ELR (cell line): Measurements from ENCODE around the gene ERO1B.
"Not testable (repeated sequence)": the region's sequence is repeated elsewhere in the genome, so short reads cannot be mapped to it uniquely, and the experiment has no call there.

Experiments
- DNase-seq: peaks from one replicate; pipeline ENCODE4 v3.0.0-alpha.2; 2015; ENCODE audit warnings: low read depth

Gene ERO1B

GRCh38 chr1:236251587-236251986 lies 30.2 kb downstream of the ERO1B start:
- DNase-seq, result no peak

DNA sequence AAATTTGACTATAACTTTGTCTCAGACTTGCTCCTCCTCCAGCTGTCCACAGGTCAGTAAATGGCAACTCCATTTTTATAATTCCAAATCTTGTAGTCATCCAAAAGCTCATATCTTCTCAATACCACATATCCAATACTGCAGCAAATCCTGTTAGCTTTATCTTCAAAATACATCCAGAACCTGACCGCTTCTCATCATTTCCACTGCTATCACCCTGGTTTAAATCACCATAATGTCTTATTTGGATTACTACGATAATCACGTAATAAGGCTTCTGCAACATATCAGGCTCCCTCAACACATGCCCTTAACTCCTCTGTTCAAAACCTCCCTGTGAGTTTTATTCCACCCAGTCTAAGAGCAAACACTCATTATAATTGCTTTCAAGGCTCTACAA lies 34.5 kb downstream of the ERO1B start:
- DNase-seq, result no peak

DNA sequence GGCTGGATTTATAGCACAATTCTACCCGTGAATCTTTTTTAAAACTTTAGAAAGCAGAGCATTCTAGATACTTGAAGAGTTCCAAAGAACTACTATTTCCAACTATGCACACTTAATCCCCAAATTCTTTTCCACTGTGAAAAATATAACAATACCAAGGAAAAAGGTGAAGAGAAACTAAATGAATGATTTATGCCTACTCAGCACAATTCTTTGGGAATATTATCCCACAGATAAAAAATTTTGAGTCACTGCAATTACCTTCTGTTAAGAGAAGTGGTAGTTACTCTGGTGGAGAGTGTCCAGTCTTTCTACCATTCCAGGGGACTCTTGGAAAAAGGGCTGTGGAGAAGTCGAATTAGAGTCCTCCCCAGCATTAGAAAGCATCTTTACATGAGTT lies 39.2 kb downstream of the ERO1B start:
- DNase-seq, result no peak

DNA sequence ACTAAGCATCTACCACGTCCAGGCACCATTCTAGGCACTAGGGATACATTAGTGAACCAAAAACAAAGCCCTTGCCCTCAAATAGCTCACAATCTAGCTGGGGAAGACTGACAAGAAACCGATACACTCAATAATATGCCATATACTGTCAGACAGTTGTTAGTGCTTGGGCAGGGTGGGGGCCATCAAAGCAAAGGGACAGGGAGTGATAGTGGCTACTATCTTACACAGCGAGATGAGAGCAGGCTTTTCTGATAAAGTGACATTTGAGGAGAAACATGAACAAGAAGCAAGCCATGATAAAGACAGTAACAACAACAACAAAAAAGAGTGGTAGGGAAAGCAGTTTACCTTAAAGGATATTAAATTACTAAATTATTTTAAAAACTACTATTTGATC lies 41.1 kb downstream of the ERO1B start:
- no peak for DNase-seq

DNA sequence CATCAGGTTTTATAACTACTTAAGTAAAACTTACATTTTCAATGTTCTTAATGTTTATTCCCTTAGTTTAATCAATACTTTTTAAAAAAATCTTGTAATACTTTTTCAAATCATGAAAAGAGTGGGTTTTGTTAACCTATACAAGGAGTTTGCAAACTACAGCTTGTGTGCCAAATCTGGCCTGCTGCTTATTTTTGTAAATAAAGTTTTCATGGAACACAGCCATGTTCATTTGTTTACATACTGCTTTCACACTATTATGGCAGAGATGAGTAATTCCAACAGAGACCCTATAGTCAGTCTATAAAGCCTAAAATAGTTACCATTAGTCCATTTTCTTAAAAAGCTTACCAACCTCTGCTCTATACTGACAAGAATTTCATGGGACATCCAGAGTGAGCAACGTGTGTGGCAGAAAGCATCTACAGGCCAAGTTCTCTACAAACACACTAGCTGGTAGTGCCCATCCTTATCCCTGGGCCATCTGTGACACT lies 42.6 kb downstream of the ERO1B start:
- DNase-seq, result no peak

- DNase-seq, result no peak
Observed at GRCh38 chr1:236235116-236235515, 46.6 kb downstream of the ERO1B start.

GRCh38 chr1:236228411-236228810 lies 53.3 kb downstream of the ERO1B start:
- no peak for DNase-seq

GRCh38 chr1:236222632-236223031 lies 59.1 kb downstream of the ERO1B start:
- DNase-seq, result no peak

- no peak for DNase-seq
Observed at GRCh38 chr1:236220473-236220872, 61.3 kb downstream of the ERO1B start.

DNA sequence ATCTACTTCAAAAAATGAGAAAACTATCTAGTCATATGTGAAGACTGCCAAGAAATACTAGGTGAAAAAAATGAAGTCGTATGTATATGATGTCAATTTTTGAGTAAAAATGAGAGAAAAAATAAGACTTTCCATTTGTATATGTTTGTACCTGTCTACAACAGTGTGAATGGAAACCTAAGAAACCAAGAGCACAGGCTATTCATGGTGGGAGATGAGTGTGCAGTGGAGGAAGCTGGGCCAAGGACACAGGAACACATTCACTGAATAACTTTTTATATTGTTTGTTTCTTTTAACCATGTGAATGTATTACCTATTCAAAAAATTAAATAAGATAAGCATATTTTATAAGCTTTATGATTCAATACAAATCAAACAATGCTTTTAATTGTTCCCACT lies 67.0 kb downstream of the ERO1B start:
- no peak for DNase-seq

DNA sequence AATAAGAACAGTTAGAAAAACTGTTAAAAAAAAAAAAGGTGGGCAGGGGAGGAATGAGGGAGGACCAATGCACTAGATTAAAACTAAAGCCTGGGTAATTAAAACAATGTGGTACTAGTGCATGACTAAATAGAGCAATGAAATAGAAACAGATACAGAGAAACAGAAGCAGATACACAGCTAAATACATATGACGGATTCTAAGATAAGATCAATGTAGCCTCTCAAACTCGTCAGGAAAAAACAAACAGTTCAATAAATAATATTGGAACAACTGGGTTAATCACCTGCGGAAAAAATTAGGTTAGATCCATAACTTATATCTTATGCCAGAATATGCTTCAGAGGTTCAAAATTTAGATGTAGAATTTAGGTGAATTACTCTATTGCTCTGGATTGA lies 68.2 kb downstream of the ERO1B start:
- no peak for DNase-seq

GRCh38 chr1:236211815-236212214 lies 69.9 kb downstream of the ERO1B start:
- DNase-seq, result no peak

- DNase-seq, result no peak
Observed at GRCh38 chr1:236209713-236210112, 72.0 kb downstream of the ERO1B start.

GRCh38 chr1:236209185-236209584 lies 72.6 kb downstream of the ERO1B start:
- DNase-seq, result no peak

DNA sequence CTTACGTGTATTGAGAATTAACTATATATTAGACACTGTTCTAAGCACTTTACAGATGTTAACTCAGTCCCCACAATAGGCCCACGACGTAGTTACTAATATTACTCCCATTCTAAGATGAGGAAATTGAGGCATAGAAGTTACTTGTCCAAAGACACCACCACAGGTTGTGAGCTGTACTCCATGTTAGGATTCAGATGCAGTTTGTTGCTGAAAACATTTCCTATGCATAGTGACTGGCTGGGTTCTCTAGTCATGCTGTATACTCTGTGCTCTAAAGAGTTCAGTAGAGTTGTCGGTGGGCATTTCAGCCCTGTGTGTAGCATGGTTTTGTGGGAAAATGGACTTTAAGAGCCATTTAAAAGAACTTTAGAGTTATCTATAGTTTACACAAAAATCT lies 74.2 kb downstream of the ERO1B start:
- no peak for DNase-seq

DNA sequence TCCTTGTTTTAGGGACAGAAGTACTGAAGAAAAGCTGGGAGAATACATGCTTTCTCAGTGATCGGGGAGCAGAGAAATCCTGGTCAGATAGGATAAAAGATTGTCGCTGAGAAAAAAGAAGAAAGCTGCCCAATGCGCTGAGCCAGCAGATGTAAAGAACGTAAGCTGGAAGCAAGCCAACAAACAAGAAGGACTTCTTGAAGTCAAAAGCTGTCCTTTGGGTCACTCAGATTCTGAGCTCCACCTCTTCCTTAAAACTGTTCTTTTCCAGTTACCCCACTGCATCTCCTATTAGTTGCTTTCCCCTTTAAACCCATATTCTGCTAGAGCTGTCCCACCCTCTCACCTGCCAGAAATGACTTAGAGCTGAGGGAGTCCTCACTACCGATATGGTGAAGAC lies 74.6 kb downstream of the ERO1B start:
- no peak for DNase-seq

- DNase-seq, result no peak
Observed at GRCh38 chr1:236206548-236206947, 75.2 kb downstream of the ERO1B start.

GRCh38 chr1:236204656-236205055 lies 77.1 kb downstream of the ERO1B start:
- DNase-seq, result peak; percentile 58

DNA sequence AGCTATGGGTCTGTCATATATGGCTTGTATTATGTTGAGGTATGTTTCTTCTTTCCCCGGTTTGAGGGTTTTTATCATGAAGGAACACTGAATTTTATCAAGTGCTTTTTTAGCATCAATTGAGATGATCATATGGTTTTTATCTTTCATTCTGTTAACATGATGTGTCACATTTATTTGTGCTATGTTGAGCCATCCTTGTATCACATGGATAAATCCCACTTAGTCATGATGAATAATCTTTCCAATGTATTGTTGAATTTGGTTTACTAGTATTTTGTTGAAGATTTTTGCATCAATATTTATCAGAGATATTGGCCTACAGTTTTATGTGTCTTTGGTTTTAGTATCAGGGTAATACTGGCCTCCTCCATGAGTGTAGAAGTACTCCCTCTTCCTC lies 77.7 kb downstream of the ERO1B start:
- DNase-seq, result peak; percentile 64

DNA sequence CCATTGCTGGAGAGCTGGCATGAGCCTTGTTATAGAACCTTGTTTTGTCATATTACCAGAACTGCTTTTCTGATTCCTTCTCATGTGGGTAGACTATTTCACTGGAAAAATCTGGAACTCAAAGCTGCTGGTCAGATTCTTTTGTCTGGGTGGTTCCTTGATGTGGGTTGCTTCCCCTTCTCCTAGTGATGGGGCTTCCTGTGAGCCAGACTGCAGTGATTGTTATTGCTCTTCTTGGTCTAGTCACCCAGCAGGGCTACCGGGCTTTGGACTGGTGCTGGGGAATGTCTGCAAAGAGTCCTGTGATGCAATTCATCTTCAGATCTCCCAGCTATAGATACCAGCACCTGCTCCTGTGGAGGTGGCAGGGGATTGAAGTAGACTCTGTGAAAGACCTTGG lies 80.0 kb downstream of the ERO1B start:
- DNase-seq, result no peak

GRCh38 chr1:236200925-236201324 lies 80.8 kb downstream of the ERO1B start:
- no peak for DNase-seq

GRCh38 chr1:236193184-236193583 lies 88.6 kb downstream of the ERO1B start:
- DNase-seq, result no peak

DNA sequence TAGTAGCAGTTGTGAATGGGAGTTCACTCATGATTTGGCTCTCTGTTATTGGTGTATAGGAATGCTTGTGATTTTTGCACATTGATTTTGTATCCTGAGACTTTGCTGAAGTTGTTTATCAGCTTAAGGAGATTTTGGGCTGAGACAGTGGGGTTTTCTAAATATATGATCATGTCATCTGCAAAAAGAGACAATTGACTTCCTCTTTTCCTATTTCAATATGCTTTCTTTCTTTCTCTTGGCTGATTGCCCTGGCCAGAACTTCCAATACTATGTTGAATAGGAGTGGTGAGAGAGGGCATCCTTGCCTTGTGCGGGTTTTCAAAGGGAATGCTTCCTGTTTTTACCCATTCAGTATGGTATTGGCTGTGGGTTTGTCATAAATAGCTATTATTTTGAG lies 93.7 kb downstream of the ERO1B start:
- not testable (repeated sequence) for DNase-seq

- DNase-seq, result not testable (repeated sequence)
Observed at GRCh38 chr1:236186471-236186870, 95.3 kb downstream of the ERO1B start.

GRCh38 chr1:236185687-236186086 lies 96.1 kb downstream of the ERO1B start:
- DNase-seq, result no peak
